Measurements from ENCODE around the gene MTNR1A. TPM values are rescaled to one million over a fixed set of nuclear protein-coding genes. Genes with fewer than 3 reads are reported as not detected.
A peak's percentile ranks its signal among the peaks of the same experiment; 100 is the strongest.

MTNR1A gene
- total and polyA plus RNA-seq, 3 donors from 2014 or later, result 1.5 to 3.3 (median 1.9) TPM

DNA sequence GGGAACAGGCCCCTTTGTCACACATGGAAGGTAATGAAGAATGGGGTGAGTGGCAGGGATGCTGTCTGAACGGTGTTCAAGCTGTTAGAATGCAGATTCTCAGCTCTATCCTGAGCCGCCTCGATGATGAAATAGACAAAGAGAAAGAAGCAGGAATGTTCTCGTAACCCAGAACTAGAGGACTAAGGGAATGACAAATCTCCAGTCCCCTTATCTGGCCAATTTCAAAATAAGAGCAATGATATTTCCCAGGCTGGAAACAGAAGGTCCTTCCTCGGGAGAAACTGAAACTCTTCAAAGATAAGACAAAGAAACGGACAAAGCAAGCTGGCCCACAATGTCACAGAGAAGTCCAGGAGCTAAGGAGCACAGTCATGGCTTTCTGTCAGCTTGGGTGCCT, 29.5 kb upstream of the MTNR1A start:
- TF ChIP-seq, protein P1, sequence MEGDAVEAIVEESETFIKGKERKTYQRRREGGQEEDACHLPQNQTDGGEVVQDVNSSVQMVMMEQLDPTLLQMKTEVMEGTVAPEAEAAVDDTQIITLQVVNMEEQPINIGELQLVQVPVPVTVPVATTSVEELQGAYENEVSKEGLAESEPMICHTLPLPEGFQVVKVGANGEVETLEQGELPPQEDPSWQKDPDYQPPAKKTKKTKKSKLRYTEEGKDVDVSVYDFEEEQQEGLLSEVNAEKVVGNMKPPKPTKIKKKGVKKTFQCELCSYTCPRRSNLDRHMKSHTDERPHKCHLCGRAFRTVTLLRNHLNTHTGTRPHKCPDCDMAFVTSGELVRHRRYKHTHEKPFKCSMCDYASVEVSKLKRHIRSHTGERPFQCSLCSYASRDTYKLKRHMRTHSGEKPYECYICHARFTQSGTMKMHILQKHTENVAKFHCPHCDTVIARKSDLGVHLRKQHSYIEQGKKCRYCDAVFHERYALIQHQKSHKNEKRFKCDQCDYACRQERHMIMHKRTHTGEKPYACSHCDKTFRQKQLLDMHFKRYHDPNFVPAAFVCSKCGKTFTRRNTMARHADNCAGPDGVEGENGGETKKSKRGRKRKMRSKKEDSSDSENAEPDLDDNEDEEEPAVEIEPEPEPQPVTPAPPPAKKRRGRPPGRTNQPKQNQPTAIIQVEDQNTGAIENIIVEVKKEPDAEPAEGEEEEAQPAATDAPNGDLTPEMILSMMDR (IDR thresholded peaks at IDR 0.05), result no peak
- no peak for TF ChIP-seq POLR2A (IDR thresholded peaks at IDR 0.05)
- no peak for DNase-seq
- H3K27me3 ChIP-seq, result no peaks in the 10 kb centered on the region
- no peak overlapping the region for H3K4me3 ChIP-seq
- H3K4me1 ChIP-seq, result no peaks in the 10 kb centered on the region
- intact Hi-C loops (cut with DNase I; ENCODE audit: low total_unique reads), result loop anchor here (10.0 kb wide), 1 partner anchor 100 kb away; no protein-coding TSS in a partner anchor
- no peaks in the 10 kb centered on the region for H3K36me3 ChIP-seq (ENCODE audit: low read depth, missing control alignments)
- 73 to 75% methylated on average over 6 of the region's 6 CpGs for WGBS, 2 donors
- no peaks in the 10 kb centered on the region for H3K9me3 ChIP-seq
- no peak overlapping the region for H3K27ac ChIP-seq

DNA sequence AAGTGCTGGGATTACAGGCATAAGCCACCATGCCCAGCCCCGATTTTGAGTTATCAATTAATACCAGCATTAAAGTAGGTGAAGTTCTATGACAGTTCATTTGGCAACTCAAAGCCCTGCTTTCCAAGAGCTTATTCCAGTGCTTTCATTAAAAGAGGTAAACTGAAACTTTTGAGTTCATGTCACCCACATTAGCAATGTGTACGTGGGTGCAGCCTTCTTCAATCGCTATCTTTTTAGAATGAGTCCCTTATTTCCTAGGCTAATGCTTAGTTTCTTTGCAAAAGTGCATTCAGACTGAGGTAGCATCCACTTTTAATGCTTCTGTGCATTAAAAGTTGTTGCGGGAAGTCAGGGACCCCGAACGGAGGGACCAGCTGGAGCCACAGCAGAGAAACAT, 26.1 kb upstream of the MTNR1A start:
- H3K27ac ChIP-seq, result no peak overlapping the region
- no peaks in the 10 kb centered on the region for H3K9me3 ChIP-seq
- no peaks in the 10 kb centered on the region for H3K27me3 ChIP-seq
- no peaks in the 10 kb centered on the region for H3K36me3 ChIP-seq (ENCODE audit: low read depth, missing control alignments)
- no peak overlapping the region for H3K4me3 ChIP-seq
- TF ChIP-seq, protein P1 (IDR thresholded peaks at IDR 0.05), result no peak
- TF ChIP-seq POLR2A (IDR thresholded peaks at IDR 0.05), result no peak
- DNase-seq, result no peak
- intact Hi-C loops (cut with DNase I; ENCODE audit: low total_unique reads), result loop anchor here (10.0 kb wide), 1 partner anchor 97 kb away; no protein-coding TSS in a partner anchor
- H3K4me1 ChIP-seq, result no peaks in the 10 kb centered on the region
- 83 to 96% methylated on average over 6 of the region's 6 CpGs for WGBS, 2 donors

DNA sequence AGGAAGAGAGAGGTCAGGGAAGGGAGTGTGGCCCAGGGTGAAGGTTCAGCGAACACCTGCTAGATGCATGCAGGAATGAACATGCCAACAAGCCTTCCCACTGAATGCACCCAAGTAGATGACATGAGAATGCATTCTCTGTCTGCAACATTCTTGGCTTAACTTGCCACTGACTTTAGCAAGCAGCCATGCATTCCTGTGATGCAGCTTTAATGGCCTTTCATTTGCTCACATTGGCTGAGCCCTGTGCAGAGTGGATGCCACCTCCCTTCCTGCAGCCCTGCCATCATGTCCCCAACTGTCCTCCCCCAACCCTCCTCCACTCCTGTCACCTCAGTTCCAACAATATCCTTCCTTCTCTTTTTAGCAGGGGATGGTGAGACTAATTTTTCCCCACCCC, 25.3 kb upstream of the MTNR1A start:
- H3K9me3 ChIP-seq, result no peaks in the 10 kb centered on the region
- no peak overlapping the region for H3K4me3 ChIP-seq
- DNase-seq, result no peak
- no peaks in the 10 kb centered on the region for H3K27me3 ChIP-seq
- H3K4me1 ChIP-seq, result no peaks in the 10 kb centered on the region
- no peak overlapping the region for H3K27ac ChIP-seq
- 86 to 94% methylated on average over 1 of the region's 1 CpG for WGBS, 2 donors
- TF ChIP-seq, protein P1 (IDR thresholded peaks at IDR 0.05), result no peak
- TF ChIP-seq POLR2A (IDR thresholded peaks at IDR 0.05), result no peak
- intact Hi-C loops (cut with DNase I; ENCODE audit: low total_unique reads), result loop anchor here (10.0 kb wide), 1 partner anchor 96 kb away; no protein-coding TSS in a partner anchor
- H3K36me3 ChIP-seq (ENCODE audit: low read depth, missing control alignments), result no peaks in the 10 kb centered on the region

DNA sequence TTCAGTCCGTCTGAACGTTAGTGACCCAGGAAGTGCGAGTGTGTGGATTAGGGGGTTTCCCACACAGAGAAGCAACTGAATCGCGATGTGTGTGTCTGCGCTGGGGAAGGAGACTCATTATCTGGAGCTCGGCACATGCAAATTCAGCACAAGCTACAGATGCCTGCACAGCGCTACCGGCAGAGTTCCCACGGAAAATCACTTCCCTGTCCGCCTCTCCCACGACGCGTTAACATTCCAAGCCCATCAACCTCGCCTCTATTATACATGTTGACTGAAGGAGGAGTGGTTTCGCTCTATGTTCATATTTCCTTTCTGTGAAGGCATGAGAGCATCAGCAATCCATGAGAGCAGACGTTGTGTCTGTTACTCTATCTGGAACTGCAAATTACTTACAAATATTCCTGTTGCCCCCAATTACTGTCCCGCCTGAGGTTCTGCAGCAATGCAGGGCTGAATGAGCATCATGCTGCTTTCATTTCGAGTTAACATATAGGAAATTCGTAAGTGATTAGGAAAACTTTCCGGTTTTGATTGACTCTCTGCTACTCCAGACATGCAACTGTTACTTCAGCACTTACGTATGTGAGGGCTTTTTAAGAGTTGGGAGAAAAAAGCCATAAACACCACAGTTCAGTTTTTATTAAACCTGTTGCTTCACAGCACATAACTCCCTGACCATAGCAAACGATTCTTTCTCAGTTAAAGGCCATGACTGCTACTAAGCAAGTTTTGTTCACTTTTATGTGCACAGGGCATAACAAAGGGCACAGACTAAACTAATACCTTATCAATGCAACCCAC, 15.0 kb upstream of the MTNR1A start:
- Histone ChIP-seq H3K9me3 (no peaks in the 10 kb centered on the region), H3K4me3 (peak overlapping the region in 1 of 2 donors; percentile 21), H3K36me3 (ENCODE audit: low read depth, missing control alignments) (no peaks in the 10 kb centered on the region), H3K4me1 (peaks cover 10% of the 10 kb centered on the region), H3K27me3 (no peaks in the 10 kb centered on the region), H3K27ac (no peak overlapping the region)
- whole genome bisulfite sequencing, 2 donors, result 22 to 28% methylated on average over 23 of the region's 23 CpGs
- TF ChIP-seq POLR2A (IDR thresholded peaks at IDR 0.05), result no peak
- TF ChIP-seq, protein P1 (IDR thresholded peaks at IDR 0.05), result no peak
- DNase-seq, result peak; percentile 21
- intact Hi-C loops (cut with DNase I; ENCODE audit: low total_unique reads), result no loop called here
